Subcutaneous adipose tissue (tissue), 4 donors: ENCODE results near the gene SIK3. TPM values are rescaled to one million over a fixed set of nuclear protein-coding genes. Genes with fewer than 3 reads are reported as not detected.

ENCODE experiments used
- CTCF ChIP-seq: fragments of 450-650 bp; IDR thresholded peaks from one replicate; pipeline ENCODE4 v1.5.1; 2016; ENCODE audit warnings: low read depth, mild to moderate bottlenecking, control low read depth, antibody characterized with exemption, moderate library complexity
- total RNA-seq, 4 donors: library from RNA; depleted of rRNA; stranded (reverse); fragments of >200 nt; gene quantifications; one replicate each; pipeline ENCODE4 v1.1.0, GENCODE V29; 2016

Gene SIK3
- total RNA-seq, 4 donors from 2014 or later: 27.7 to 44.8 (median 40.3) TPM

GRCh38 chr11:116903090-116903489, 195.1 kb downstream of the SIK3 start:
- no peak for TF ChIP-seq CTCF

DNA sequence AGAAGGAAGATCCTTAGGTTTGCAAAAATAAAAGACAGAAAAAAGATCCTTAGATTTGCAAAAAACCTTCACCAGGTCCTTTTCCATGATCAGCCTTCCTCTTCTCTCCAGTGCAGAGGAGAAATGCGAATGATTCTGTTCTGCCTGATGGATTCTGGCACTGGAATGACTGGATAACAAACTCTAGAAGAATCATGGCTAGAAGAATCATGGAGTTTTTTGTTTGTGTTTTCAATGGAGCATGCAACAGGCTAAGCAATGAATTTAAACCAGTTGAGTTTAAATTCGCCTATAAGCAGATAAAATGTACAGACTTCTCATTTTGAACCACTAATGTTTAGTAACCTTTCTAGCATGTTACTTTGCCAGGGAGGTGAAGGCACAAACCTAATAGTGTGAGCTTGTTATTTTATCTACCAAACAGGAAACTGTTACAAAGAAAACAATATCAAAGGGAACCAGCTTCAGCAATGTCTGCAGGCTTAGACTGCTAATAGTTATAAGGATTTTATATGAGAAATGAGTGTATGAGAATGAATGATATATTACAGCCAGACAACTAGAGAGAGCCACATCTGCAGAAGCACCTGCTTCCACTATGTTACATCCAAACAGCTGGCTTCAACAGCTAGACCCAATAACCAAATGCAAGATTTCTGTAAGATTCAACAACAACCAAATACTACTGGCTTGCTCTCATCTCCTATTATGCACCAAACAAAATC, 196.1 kb downstream of the SIK3 start:
- TF ChIP-seq CTCF: no peak

- TF ChIP-seq CTCF: no peak
These were observed 197.0 kb downstream of the SIK3 start for GRCh38 chr11:116901211-116901610.

GRCh38 chr11:116896211-116896610, 202.0 kb downstream of the SIK3 start:
- no peak for TF ChIP-seq CTCF

GRCh38 chr11:116895048-116895757, 203.0 kb downstream of the SIK3 start:
- no peak for TF ChIP-seq CTCF

GRCh38 chr11:116893906-116894305, 204.3 kb downstream of the SIK3 start:
- TF ChIP-seq CTCF: no peak

- no peak for TF ChIP-seq CTCF
These were observed 204.8 kb downstream of the SIK3 start for GRCh38 chr11:116893437-116893836.
